ENCODE measurements around the gene CSHL1. TPM values are rescaled to one million over a fixed set of nuclear protein-coding genes. Genes with fewer than 3 reads are reported as not detected.
A peak's percentile ranks its signal among the peaks of the same experiment; 100 is the strongest.
"Not testable (repeated sequence)": the region's sequence is repeated elsewhere in the genome, so short reads cannot be mapped to it uniquely, and the experiment has no call there.

CSHL1 gene
- total RNA-seq, 4 donors from 2014 or later: not detected

DNA sequence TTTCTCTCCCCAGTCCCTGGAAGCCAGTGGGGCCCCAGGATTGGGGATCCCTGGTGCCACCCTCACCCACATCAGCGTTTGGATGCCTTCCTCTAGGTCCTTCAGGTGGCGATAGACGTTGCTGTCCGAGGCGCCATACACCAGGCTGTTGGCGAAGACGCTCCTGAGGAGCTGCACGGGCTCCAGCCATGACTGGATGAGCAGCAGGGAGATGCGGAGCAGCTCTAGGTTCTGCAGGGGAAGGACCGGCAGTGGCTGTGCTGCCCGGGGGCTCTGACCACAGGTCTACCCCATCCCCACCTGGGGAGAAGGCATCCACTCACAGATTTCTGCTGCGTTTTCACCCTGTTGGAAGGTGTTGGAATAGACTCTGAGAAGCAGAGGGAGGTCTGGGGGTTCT lies 30.4 kb downstream of the CSHL1 start:
- no peak for TF ChIP-seq POLR2A (IDR thresholded peaks at IDR 0.05)
- TF ChIP-seq CTCF (IDR thresholded peaks at IDR 0.05): no peak
- TF ChIP-seq EP300 (IDR thresholded peaks at IDR 0.05): no peak
- no peak for DNase-seq (ENCODE audit: low spot score in 2 of 2)
- Histone ChIP-seq H3K4me3 (no peak overlapping the region), H3K27me3 (no peaks in the 10 kb centered on the region), H3K27ac (no peak overlapping the region), H3K36me3 (no peaks in the 10 kb centered on the region), H3K4me1 (no peaks in the 10 kb centered on the region), H3K9me3 (no peaks in the 10 kb centered on the region)
- WGBS, 2 donors: 88 to 93% methylated on average over 11 of the region's 12 CpGs

DNA sequence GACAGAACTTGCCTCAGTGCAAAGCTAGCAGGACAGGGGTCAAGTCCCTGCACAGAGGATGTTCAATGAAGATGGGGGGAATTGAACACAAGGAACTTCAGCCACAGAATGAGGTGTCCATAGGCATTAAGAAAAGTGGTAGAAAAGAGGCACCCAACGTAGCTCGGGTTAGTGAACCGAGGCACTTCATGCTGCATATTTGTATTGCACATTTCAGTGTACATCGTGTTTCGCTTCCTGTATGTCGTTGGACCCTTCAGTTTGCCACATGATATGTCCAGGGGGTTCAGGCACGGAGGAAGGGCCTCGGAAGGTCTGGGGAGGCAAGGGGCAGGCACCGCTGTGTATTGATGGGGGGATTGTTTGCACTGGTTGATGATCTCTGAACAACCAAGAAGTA lies 32.6 kb downstream of the CSHL1 start:
- DNase-seq (ENCODE audit: low spot score in 2 of 2); H3K4me1 ChIP-seq; H3K4me3 ChIP-seq; H3K36me3 ChIP-seq; H3K27ac ChIP-seq; H3K9me3 ChIP-seq; H3K27me3 ChIP-seq: not testable (repeated sequence)
- WGBS, 2 donors: 90 to 91% methylated on average over 9 of the region's 9 CpGs

DNA sequence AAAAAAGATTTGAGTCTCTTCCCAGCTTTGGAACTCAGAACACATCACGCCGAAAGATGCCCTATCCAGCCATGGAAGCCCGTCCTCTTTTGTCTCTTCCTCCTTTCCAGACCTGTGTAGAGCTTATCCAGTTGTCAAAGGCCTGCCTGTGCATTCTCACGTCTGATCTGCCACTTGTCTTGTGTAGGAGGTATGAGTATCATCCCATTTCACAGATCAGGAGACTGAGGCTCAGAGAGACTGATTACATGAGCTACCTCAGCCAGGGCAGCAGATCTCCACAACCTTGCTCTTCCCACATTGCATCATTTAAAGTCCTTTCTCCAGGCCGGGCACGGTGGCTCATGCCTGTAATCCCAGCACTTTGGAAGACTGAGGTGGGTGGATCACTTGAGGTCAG lies 36.4 kb downstream of the CSHL1 start:
- 72 to 80% methylated on average over 6 of the region's 6 CpGs for WGBS, 2 donors
- not testable (repeated sequence) for H3K27ac ChIP-seq; H3K27me3 ChIP-seq; H3K4me3 ChIP-seq; H3K36me3 ChIP-seq; H3K4me1 ChIP-seq; DNase-seq (ENCODE audit: low spot score in 2 of 2); H3K9me3 ChIP-seq

GRCh38 chr17:63874061-63874626 lies 36.9 kb downstream of the CSHL1 start:
- H3K36me3 ChIP-seq; DNase-seq (ENCODE audit: low spot score in 2 of 2); H3K27ac ChIP-seq; H3K9me3 ChIP-seq; H3K4me3 ChIP-seq; H3K4me1 ChIP-seq; H3K27me3 ChIP-seq: not testable (repeated sequence)
- 76 to 82% methylated on average over 6 of the region's 8 CpGs for WGBS, 2 donors

DNA sequence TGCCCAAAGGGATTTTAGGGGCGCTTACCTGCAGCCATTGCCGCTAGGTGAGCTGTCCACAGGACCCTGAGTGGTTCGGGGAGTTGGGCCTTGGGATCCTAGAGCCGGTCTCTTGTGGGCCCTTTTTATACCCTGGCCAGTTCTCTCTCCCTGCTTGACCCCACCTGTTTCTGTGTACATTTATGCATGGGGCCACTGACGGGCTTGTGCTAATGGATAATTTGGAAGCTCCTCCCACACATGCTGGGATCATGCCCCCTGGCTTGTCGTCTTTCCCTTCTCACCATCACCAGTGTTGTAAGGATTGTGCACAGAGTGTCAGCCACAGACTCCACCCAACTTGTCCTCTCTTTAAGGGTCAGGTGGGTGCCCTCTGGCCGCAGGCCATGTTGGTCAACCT lies 37.5 kb downstream of the CSHL1 start, which contains the start of gene CSH2:
Gene CSH2, minus strand, starts transcription at position 101 of the 400 bp plus-strand sequence. Its CDS starts 63 bp downstream, at position 38.
- H3K4me1 ChIP-seq; DNase-seq (ENCODE audit: low spot score in 2 of 2); H3K27me3 ChIP-seq; H3K4me3 ChIP-seq; H3K27ac ChIP-seq; H3K9me3 ChIP-seq; H3K36me3 ChIP-seq: not testable (repeated sequence)
- WGBS, 2 donors: no CpG with 5 or more reads among the region's 7 CpGs

GRCh38 chr17:63871646-63872365 lies 39.3 kb downstream of the CSHL1 start:
- not testable (repeated sequence) for H3K27ac ChIP-seq

DNA sequence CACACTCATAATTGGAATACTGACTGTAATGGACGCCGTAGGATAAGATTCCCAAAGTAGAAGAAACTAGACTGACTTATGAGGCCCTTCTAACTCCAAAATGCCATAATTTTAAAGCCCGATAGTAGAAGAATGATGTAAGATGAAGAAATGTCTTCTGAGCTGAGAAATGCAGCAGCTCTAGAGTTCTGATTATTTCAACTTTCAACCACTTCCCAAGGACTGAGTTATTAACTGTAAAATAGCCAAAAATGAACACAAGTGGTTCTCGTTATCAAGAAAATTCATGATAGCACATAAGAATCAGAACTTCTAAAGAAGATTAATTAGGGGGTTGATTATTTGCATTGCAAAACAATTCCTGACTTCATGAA lies 40.8 kb downstream of the CSHL1 start:
- H3K27ac ChIP-seq; DNase-seq (ENCODE audit: low spot score in 2 of 2); H3K4me1 ChIP-seq; H3K36me3 ChIP-seq; H3K4me3 ChIP-seq; H3K27me3 ChIP-seq; H3K9me3 ChIP-seq: not testable (repeated sequence)
- 84 to 88% methylated on average over 4 of the region's 4 CpGs for WGBS, 2 donors

More at GRCh38 chr17:63871646-63872365, 39.3 kb downstream of the CSHL1 start:
- 88 to 92% methylated on average over 11 to 14 of the region's 15 CpGs for WGBS, 2 donors
- H3K9me3 ChIP-seq; H3K4me3 ChIP-seq; H3K27me3 ChIP-seq; H3K4me1 ChIP-seq; DNase-seq (ENCODE audit: low spot score in 2 of 2); H3K36me3 ChIP-seq: not testable (repeated sequence)

DNA sequence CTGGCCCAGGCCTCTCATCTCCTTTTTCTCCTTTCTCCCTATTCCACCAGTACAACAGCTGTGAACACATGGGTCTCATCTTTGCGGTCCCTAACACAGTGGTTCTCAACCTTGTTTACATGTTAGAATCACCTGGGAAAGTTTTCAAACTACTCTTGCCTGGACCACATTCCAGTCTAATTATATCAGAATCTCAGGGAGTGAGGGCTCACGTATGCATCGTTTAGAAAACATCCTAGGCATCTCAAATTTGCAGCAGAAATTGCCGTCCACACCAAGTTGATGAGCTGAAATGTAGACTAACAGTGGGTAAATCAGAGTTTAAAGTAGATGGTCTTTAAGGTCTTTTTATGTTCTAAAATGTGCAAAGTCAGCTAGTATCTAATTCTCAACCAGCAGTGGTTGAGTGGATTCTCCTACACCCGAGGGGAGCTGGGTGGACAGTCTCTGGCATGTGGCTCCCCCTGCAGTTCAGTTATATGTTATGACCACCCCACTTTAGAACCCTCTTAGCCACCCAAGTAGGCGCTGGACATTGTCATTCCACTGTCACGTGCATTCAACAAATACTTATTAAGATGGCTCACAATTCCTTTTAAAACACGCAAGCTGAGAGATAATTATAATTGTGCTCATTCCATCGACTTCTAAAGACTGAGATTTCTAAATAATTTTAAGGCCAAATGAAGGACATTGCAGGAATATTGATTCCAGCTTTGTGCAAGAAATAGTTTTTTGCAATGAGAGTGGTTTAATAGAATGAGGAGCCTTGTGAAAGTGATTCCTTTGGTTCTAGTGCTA lies 41.4 kb downstream of the CSHL1 start:
- not testable (repeated sequence) for H3K4me3 ChIP-seq; H3K27me3 ChIP-seq; H3K36me3 ChIP-seq; H3K4me1 ChIP-seq; DNase-seq (ENCODE audit: low spot score in 2 of 2); H3K27ac ChIP-seq; H3K9me3 ChIP-seq
- TF ChIP-seq CTCF (IDR thresholded peaks at IDR 0.05): peak in 1 of 5 experiments; percentile 7
- WGBS, 2 donors: 39 to 52% methylated on average over 9 of the region's 9 CpGs

- not testable (repeated sequence) for DNase-seq (ENCODE audit: low spot score in 2 of 2)
These were observed 44.4 kb downstream of the CSHL1 start for GRCh38 chr17:63866625-63867024.

More at GRCh38 chr17:63866625-63867024, 44.4 kb downstream of the CSHL1 start:
- not testable (repeated sequence) for H3K27me3 ChIP-seq, H3K4me1 ChIP-seq, H3K27ac ChIP-seq, H3K9me3 ChIP-seq, H3K4me3 ChIP-seq, H3K36me3 ChIP-seq
- 64 to 74% methylated on average over 3 to 7 of the region's 7 CpGs for WGBS, 2 donors
